NCI-H69 (cell line): ENCODE measurements around the gene HSPG2.
"Not testable (repeated sequence)": the region's sequence is repeated elsewhere in the genome, so short reads cannot be mapped to it uniquely, and the experiment has no call there.

Source experiments
- DNase-seq: peaks from one replicate; lab custom pipeline; 2025; lab: John Stamatoyannopoulos, UW

The HSPG2 gene

GRCh38 chr1:21912038-21912758, 24.9 kb downstream of the HSPG2 start:
- DNase-seq, result no peak

DNA sequence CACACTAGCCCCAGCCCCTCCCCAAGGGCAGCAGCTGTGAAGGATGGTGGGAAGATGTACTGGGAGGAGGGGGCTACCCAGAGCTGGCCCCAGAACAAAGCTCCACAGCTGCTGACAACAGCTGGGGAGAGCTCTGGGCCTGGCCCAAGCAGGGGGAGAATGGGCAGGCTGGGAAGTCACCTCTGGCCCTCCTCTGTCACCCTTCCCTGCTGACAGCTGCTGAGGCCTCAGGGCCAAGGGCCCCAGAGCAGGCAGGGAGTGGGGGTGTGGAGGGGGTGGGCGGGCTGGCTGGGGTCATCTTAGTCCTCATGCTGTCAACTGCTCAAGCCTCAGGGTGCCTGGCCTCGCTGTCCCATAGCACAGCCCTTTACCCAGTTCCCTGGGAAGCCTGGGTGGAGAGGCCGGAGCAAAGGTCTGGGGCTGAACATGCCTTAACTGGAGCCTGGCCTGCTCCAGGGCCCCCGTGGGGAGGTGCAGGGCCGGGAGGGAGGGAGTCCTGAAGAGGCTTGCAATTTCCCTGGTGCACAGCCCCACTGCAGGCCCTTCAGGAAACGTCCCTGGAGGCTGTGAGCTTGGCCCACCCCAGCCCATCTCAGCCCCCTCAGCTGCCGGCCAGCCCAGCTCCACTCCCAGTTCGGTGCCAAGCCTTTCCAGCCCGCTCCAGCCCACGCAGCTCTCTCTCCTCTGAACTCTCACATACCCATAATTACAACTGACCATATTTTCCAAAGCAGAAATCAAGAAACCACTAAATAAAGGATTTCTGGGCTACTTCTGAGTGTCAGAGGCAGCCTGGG, 25.7 kb downstream of the HSPG2 start:
- DNase-seq, result no peak

DNA sequence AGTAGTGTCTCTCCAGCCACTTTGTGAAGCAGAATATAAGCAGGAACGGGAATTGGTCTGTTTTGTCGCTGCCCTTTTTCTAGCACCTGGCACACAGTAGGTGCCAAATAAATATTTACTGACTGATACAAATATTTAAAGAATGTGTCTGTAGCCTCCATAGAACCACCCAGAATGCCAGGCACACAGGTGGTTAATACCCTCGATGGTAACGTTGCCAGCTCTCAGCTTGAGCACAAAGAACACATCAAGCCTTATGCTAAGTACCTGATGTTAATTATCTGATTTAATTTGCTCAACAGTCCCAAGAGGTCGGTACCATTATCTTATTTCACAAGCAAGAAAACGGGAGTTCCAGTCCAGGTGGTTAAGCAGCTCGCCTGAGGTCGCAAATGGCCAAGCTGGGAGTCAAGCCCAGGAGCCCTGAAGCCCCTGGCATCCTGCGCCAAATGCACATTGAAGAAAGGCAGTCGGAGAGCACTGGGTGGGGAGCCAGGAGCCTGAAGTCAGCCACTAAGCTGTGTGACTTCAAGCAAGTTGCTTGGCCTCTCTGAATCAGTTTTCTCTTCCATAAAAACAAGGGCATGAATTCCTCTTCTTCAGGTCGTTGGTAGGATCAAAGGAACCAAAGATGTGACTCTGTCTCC, 26.4 kb downstream of the HSPG2 start:
- DNase-seq, result peak; percentile 86

DNA sequence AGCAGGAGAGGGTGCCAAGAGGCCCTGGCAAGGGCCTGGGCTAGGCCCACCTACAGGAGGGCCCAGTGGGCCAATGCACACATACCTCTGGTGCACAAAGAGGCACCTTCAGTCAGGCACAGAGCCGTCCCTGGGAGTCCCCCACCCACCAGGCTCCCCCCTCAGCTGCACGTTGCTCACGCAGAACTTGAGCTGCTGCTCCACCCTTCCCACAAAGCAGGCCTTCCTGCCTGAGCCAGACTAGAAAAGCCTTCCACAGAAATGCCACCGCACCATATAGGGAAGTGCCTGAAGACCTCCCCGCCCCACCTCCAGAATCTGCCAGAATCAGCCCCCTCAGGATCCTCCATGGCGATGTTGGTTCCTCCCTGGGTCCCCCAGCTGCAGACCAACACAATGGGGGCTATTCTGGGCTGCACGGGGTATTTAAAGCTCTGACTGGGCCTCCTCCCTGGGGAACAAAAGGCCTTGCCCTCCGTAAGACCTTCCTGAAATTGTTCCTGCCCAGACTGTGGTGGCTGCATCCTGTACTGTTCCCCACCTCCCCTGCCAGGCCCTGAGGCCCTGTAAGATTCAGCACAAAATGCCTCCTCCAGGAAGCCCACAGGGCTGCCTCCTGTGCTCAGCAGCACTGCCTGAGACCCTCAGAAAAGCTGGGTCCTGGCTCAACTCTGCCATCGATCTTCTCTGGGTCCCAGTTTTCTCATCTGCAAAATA, 27.2 kb downstream of the HSPG2 start:
- DNase-seq, result peak; percentile 51

DNA sequence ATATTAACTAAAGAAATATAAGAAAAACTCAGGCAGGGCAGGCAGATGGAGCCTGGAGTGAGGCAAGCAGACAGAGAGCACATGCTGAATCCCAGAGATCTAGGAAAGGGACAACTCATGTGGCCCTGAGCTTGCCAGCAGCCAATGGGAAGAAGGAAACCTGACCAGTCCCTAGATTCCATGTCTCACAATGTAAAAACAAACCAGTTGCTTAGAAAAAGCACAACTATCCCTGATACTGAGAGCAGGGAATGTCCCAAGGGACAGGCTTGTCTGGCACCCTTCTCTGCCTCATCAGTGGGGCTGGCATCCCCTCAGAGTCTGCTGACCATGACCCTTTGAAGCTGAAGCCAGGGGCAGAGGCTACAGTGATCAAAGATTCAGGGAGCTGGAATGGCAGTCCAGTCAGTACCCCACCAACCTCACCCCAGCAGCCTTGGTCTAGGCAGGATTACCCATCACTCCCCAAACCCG, 27.8 kb downstream of the HSPG2 start:
- no peak for DNase-seq

DNA sequence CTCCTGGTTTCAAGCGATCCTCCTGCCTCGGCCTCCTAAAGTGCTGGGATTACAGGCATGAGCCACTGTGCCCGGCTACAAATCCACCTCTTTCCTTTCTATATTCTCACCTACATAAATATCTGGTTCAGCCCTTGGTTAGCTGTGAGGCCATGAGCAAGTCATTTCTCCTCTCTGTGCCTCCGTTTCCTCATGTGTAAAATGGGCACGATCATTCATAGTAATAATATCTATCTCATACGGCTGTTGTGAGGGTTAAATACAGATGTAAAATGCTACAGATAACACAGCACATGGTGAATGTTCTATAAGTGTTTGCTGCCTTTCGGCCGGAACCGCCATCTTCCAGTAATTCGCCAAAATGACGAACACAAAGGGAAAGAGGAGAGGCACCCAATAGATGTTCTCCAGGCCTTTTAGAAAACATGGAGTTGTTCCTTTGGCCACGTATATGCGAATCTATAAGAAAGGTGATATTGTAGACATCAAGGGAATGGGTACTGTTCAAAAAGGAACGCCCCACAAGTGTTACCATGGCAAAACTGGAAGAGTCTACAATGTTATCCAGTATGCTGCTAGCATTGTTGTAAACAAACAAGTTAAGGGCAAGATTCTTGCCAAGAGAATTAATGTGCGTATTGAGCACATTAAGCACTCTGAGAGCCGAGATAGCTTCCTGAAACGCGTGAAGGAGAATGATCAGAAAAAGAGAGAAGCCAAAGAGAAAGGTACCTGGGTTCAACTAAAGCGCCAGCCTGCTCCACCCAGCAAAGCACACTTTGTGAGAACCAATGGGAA, 29.2 kb downstream of the HSPG2 start:
- not testable (repeated sequence) for DNase-seq

DNA sequence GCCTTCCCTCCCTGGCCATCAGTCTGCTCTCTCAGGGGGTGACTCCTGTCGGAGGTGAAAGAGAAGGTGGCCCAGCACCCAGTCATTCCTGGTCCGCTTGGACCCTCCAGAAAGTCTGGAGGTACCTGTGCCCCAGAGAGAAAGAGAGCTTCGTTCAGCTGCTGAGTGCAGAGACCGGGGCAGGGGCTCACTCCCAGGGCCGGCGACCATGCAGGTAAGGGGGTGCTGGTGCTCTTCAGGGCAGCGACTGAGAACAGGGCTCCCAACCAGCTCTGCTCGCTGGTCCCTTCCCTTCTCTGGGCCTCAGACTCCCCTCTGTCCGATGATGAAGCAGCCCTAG, 30.1 kb downstream of the HSPG2 start:
- no peak for DNase-seq

DNA sequence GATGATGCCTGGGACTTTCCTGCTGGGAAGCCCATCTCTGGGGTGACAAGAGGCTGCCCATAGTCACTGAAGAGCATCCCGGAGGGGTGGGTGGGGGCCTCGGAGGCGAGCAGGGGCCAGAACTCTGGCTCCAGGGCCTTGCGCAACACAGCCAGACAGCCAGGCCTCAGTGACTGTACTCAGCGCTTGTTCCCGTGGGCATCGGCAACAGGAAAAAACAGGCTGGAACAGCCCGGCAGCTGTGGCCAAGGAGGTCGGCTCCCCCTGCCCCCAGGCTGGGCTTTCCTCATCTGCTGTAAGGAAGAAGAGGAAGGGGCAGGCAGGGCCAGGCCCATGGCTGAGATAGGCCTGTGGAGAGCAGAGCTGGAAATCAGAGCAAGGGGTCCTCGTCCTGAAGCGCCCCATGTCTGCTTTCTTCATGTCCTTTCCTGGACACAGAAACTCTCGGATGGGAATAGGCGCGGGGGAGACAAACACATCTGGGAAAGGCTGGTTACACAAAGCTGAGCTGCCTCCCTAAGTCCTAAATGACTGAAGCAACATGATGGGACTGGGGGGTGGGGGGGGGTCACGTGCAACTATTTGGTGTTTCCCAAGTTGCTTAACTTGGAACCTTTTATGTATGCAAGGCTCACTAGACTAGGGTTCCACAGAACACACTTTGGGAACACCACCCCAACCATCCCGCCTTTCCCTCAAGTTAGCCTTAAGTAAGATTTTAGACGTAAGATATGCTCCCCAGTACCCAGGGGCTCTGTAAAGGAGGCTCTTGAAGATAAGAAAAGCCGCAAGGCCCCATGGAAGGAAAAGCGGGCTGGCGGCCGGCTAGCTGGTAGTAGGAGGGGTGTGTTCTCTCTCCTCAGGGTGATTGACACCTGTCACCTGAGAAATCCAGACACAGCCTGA, 30.7 kb downstream of the HSPG2 start:
- DNase-seq, result no peak

DNA sequence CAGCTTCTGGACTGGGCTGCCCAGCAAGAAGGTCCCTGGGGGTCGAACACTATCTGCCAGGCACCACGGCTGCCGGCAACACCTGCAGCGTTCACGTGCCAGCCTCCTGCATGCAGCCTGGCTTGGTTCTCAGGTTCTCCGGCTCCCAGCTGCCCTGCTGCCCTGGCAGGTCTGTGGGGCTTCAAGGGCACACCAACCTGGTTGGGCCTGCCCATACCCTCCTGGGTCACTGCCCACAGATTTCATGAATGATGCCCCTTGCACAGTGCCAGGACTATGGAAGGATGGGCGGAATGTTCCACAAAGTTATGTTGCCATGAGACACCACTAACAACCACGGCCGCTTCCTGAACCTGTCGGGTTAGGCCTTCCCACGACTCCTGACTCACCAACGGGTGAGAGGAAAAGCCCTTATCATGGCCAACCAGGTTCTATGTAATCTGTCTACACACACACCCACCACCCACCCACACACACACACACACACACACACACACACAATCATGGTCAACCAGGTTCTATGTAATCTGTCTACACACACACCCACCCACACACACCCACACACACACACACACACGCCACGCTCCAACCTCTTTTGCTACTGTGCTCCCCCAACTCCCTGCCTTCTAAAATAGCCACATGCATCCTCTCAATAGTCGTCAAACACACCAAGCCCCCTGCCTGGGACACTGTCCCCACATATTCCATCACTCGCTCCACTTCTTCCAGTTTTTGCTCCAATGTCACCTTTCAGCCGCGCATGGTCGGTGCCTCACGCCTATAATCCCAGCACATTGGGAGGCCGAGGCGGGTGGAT, 32.2 kb downstream of the HSPG2 start:
- peak; percentile 21 for DNase-seq

DNA sequence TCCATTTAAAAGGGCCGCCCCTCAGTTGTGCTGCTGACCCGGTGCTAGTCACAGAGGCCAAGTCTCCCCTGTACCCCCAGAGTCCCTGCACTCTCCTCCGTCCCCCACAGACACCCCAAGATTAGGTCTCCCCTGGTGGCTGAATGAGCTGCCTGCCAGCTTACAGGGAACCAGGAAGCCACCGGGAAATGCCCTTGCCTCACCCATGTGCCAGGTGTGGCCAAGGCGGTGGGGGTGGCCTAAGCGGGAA, 32.7 kb downstream of the HSPG2 start:
- no peak for DNase-seq

GRCh38 chr1:21903638-21904453, 33.3 kb downstream of the HSPG2 start:
- DNase-seq, result no peak

- DNase-seq, result no peak
Observed at GRCh38 chr1:21902026-21903012, 34.8 kb downstream of the HSPG2 start.

DNA sequence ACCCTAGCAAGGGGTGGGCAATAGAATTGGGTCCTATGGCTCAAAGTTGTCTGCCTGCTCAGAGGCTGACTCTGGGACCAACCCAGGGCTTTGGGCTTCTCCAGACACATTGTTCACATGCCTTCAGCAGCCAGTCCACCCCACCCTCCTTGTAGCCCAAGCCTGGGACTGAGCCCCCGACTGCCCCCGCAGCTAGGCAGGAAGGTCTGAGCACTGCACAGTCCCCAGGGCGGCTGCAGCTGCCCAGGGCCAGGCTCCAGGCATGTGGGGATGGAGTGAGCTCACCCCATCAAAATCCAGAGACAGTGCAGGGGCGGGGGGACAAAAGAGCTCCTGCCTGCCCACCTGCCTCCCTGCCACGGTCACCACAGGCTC, 35.6 kb downstream of the HSPG2 start:
- DNase-seq, result no peak

- no peak for DNase-seq
Observed at GRCh38 chr1:21900766-21901472, 36.2 kb downstream of the HSPG2 start.

GRCh38 chr1:21899987-21900386, 37.1 kb downstream of the HSPG2 start:
- no peak for DNase-seq

- no peak for DNase-seq
Observed at GRCh38 chr1:21899267-21899810, 37.8 kb downstream of the HSPG2 start.
